ENCODE results near the gene SLC6A19. TPM values are rescaled to one million over a fixed set of nuclear protein-coding genes. Genes with fewer than 3 reads are reported as not detected.

SLC6A19 gene
- total and polyA plus RNA-seq, 4 donors = 0.17 to 4.9 (median 0.91) TPM

DNA sequence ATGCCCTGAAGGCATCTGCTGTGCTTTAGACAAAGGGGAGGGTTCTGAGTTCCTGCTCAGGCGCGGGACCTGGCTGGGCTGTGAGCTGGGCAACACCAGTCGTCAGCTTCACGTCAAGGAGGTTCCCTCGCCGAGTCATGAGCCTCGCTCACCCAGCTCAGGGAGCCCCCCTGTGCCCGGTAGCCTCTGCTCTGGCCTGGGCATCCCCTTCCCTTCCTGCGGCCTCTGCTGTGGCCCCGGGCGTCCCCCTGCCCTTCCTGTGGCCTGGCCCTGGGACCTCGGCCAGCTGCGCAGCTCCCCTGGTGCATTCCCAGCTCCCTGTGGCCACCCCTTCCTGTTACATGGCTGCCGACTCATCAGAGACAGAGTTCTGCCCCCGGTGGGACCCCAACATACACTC lies 63.6 kb downstream of the SLC6A19 start:
- WGBS = 86% methylated on average over 15 of the region's 15 CpGs
- H3K4me3 ChIP-seq (ENCODE audit: low read depth in 1 of 3, low read length in 3 of 3) = no peak overlapping the region
- no peaks in the 10 kb centered on the region for H3K36me3 ChIP-seq (ENCODE audit: control insufficient read depth in 4 of 4, insufficient read depth in 3 of 4, low read depth in 1 of 4, low read length in 3 of 4)
- TF ChIP-seq, protein P1, sequence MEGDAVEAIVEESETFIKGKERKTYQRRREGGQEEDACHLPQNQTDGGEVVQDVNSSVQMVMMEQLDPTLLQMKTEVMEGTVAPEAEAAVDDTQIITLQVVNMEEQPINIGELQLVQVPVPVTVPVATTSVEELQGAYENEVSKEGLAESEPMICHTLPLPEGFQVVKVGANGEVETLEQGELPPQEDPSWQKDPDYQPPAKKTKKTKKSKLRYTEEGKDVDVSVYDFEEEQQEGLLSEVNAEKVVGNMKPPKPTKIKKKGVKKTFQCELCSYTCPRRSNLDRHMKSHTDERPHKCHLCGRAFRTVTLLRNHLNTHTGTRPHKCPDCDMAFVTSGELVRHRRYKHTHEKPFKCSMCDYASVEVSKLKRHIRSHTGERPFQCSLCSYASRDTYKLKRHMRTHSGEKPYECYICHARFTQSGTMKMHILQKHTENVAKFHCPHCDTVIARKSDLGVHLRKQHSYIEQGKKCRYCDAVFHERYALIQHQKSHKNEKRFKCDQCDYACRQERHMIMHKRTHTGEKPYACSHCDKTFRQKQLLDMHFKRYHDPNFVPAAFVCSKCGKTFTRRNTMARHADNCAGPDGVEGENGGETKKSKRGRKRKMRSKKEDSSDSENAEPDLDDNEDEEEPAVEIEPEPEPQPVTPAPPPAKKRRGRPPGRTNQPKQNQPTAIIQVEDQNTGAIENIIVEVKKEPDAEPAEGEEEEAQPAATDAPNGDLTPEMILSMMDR (IDR thresholded peaks at IDR 0.05; ENCODE audit: low read depth, low read length, missing input control) = no peak
- TF ChIP-seq REST (IDR thresholded peaks at IDR 0.05) (no peak), EGR1 (IDR thresholded peaks at IDR 0.05; ENCODE audit: low read depth in 2 of 2) (no peak), RXRA (IDR thresholded peaks at IDR 0.05) (no peak), RAD21 (IDR thresholded peaks at IDR 0.05) (no peak), NR2F2 (IDR thresholded peaks at IDR 0.05) (no peak), YY1 (IDR thresholded peaks at IDR 0.05) (no peak), HNF4G (IDR thresholded peaks at IDR 0.05) (no peak), JUND (IDR thresholded peaks at IDR 0.05) (no peak), HNF4A (conservative IDR thresholded peaks at IDR 0.05) (no peak), FOXA1 (IDR thresholded peaks at IDR 0.05) (no peak), FOXA2 (IDR thresholded peaks at IDR 0.05) (no peak), TAF1 (conservative IDR thresholded peaks at IDR 0.05) (no peak), GABPA (IDR thresholded peaks at IDR 0.05 in 1 of 2, conservative IDR thresholded peaks at IDR 0.05 in 1 of 2) (no peak), SP1 (IDR thresholded peaks at IDR 0.05) (no peak)
- TF ChIP-seq, protein P2, sequence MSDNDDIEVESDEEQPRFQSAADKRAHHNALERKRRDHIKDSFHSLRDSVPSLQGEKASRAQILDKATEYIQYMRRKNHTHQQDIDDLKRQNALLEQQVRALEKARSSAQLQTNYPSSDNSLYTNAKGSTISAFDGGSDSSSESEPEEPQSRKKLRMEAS (IDR thresholded peaks at IDR 0.05) = no peak
- TF ChIP-seq, protein P3, sequence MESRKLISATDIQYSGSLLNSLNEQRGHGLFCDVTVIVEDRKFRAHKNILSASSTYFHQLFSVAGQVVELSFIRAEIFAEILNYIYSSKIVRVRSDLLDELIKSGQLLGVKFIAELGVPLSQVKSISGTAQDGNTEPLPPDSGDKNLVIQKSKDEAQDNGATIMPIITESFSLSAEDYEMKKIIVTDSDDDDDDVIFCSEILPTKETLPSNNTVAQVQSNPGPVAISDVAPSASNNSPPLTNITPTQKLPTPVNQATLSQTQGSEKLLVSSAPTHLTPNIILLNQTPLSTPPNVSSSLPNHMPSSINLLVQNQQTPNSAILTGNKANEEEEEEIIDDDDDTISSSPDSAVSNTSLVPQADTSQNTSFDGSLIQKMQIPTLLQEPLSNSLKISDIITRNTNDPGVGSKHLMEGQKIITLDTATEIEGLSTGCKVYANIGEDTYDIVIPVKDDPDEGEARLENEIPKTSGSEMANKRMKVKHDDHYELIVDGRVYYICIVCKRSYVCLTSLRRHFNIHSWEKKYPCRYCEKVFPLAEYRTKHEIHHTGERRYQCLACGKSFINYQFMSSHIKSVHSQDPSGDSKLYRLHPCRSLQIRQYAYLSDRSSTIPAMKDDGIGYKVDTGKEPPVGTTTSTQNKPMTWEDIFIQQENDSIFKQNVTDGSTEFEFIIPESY (IDR thresholded peaks at IDR 0.05) = no peak
- TF ChIP-seq, protein P4, sequence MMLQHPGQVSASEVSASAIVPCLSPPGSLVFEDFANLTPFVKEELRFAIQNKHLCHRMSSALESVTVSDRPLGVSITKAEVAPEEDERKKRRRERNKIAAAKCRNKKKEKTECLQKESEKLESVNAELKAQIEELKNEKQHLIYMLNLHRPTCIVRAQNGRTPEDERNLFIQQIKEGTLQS (IDR thresholded peaks at IDR 0.05) = no peak
- H3K9me3 ChIP-seq (ENCODE audit: control insufficient read depth in 4 of 4, low read length in 3 of 4) = peaks cover 0 to 3% (median 0%) of the 10 kb centered on the region in 4 donors
- no peak for DNase-seq (ENCODE audit: low spot score)
- no peaks in the 10 kb centered on the region for H3K4me1 ChIP-seq (ENCODE audit: control insufficient read depth in 4 of 4, insufficient read depth in 4 of 4, low read length in 3 of 4)
- no peaks in the 10 kb centered on the region for H3K27me3 ChIP-seq (ENCODE audit: control insufficient read depth in 4 of 4, insufficient read depth in 4 of 4, low read length in 3 of 4)
- H3K27ac ChIP-seq (ENCODE audit: low read depth in 1 of 2, low read length in 2 of 2) = no peak overlapping the region
- H3K9ac ChIP-seq (ENCODE audit: low read depth in 1 of 2, low read length in 2 of 2) = no peak overlapping the region
